Keratinocyte (primary cell): ENCODE measurements around the gene TBC1D2. TPM values are rescaled to one million over a fixed set of nuclear protein-coding genes. Genes with fewer than 3 reads are reported as not detected.
"Not testable (repeated sequence)": the region's sequence is repeated elsewhere in the genome, so short reads cannot be mapped to it uniquely, and the experiment has no call there.

Source experiments
- DNase-seq: peaks from one replicate; pipeline ENCODE4 v3.0.0-alpha.2; 2011; ENCODE audit warnings: low read depth, missing footprints, low spot score
- FAIRE-seq: peaks from 2 replicates; lab custom pipeline; 2011; peaks lifted over from hg19 to GRCh38; lab: Jason Lieb, UNC
- H2AFZ ChIP-seq: 2 replicates; pipeline ENCODE4 v1.6.0; 2012; ENCODE audit warnings: low read length, control low read depth, inconsistent platforms; ENCODE audit not compliant: control insufficient read depth
- H3K27ac ChIP-seq: 2 replicates; pipeline ENCODE4 v1.5.1; 2011; ENCODE audit warnings: low read length; ENCODE audit not compliant: control insufficient read depth, insufficient read depth
- H3K27me3 ChIP-seq: 3 replicates; pipeline ENCODE4 v1.6.0; 2011; ENCODE audit warnings: low read length; ENCODE audit not compliant: control insufficient read depth, insufficient read depth; ENCODE audit errors: extremely low read depth
- H3K36me3 ChIP-seq, 2 experiments: 2 replicates in 1 of 2; 3 replicates in 1 of 2; pipeline ENCODE4 v1.5.1; 2011; ENCODE audit warnings: low read length in 2 of 2, mild to moderate bottlenecking in 1 of 2; ENCODE audit not compliant: control insufficient read depth in 2 of 2, insufficient read depth in 2 of 2; ENCODE audit errors: extremely low read depth in 1 of 2
- H3K4me1 ChIP-seq: 3 replicates; pipeline ENCODE4 v1.5.1; 2011; ENCODE audit warnings: low read length; ENCODE audit not compliant: control insufficient read depth, insufficient read depth; ENCODE audit errors: extremely low read depth
- H3K4me2 ChIP-seq: 3 replicates; pipeline ENCODE4 v1.6.0; 2011; ENCODE audit warnings: low read depth, low read length; ENCODE audit not compliant: control insufficient read depth, insufficient read depth; ENCODE audit errors: extremely low read depth
- H3K4me3 ChIP-seq, 3 experiments: fragments of 200-600 bp in 1 of 3; sonication (generic) in 1 of 3; 2 replicates in 2 of 3; 3 replicates in 1 of 3; pipeline ENCODE4 v1.5.1; 2011 to 2016; ENCODE audit warnings: low read length in 3 of 3, mild to moderate bottlenecking in 3 of 3, control low read depth in 2 of 3, inconsistent platforms in 1 of 3, low read depth in 1 of 3, mixed read lengths in 1 of 3, mixed run types in 1 of 3, moderate library complexity in 1 of 3; ENCODE audit not compliant: control insufficient read depth in 2 of 3, insufficient read depth in 2 of 3; ENCODE audit errors: extremely low read depth in 1 of 3
- H3K79me2 ChIP-seq: 2 replicates; pipeline ENCODE4 v1.6.0; 2012; ENCODE audit warnings: low read length; ENCODE audit not compliant: control insufficient read depth, insufficient read depth
- H3K9ac ChIP-seq: 3 replicates; pipeline ENCODE4 v1.6.0; 2011; ENCODE audit warnings: low read length; ENCODE audit not compliant: control insufficient read depth, insufficient read depth; ENCODE audit errors: extremely low read depth
- H3K9me1 ChIP-seq: 3 replicates; pipeline ENCODE4 v1.6.0; 2011; ENCODE audit warnings: low read length; ENCODE audit not compliant: control insufficient read depth, insufficient read depth; ENCODE audit errors: extremely low read depth
- H3K9me3 ChIP-seq: 2 replicates; pipeline ENCODE4 v1.5.1; 2012; ENCODE audit warnings: low read depth, low read length; ENCODE audit not compliant: control insufficient read depth
- H4K20me1 ChIP-seq: 3 replicates; pipeline ENCODE4 v1.6.0; 2011; ENCODE audit warnings: low read length; ENCODE audit not compliant: control insufficient read depth, insufficient read depth; ENCODE audit errors: extremely low read depth
- CTCF ChIP-seq, 3 experiments: IDR thresholded peaks in 1 of 3; conservative IDR thresholded peaks in 1 of 3; optimal IDR thresholded peaks in 1 of 3; 2 replicates in 2 of 3; 3 replicates in 1 of 3; pipeline versions ENCODE3 to v1.5.1; 2011; ENCODE audit warnings: low read length in 3 of 3, mild to moderate bottlenecking in 3 of 3, moderate library complexity in 2 of 3, control low read depth in 1 of 3, inconsistent platforms in 1 of 3; ENCODE audit not compliant: insufficient read depth in 2 of 3; ENCODE audit errors: extremely low read depth in 1 of 3
- EZH2 ChIP-seq: IDR thresholded peaks from one replicate; pipeline ENCODE4 v1.6.1; 2012; ENCODE audit warnings: inconsistent platforms, mild to moderate bottlenecking, low read length, moderate library complexity
- dilution Hi-C: fragments of 300-500 bp; cut with MboI; formaldehyde crosslinking; loops from one replicate; pipeline ENCODE4 v1.7.0; 2020; ENCODE audit warnings: low sequenced_read_pairs; ENCODE audit not compliant: extremely low pct_ligation_motif_present
- polyA plus RNA-seq, 5 experiments: library from polyadenylated mRNA; depleted of rRNA in 3 of 5; stranded (reverse) in 3 of 5; stranded (forward) in 1 of 5; unstranded in 1 of 5; fragments of >200 nt; gene quantifications; 1 replicate in 1 of 5; 2 replicates in 3 of 5; 3 replicates in 1 of 5; pipeline versions ENCODE4 v1.2.1 to v1.2.3, GENCODE V29; 2011 to 2012; ENCODE audit warnings: missing spikeins in 2 of 5, low read depth in 1 of 5, low replicate concordance in 1 of 5

TBC1D2 gene
- polyA plus RNA-seq, 1 donor (not counting 4 experiments of a cell fraction or from before 2014, with no cell fraction given): 59.2 TPM

- H3K9me3 ChIP-seq, H2AFZ ChIP-seq, H3K9ac ChIP-seq, dilution Hi-C loops, H3K4me1 ChIP-seq, DNase-seq, H3K4me2 ChIP-seq, FAIRE-seq, H4K20me1 ChIP-seq, H3K9me1 ChIP-seq, H3K36me3 ChIP-seq, H3K27ac ChIP-seq, H3K79me2 ChIP-seq, H3K27me3 ChIP-seq, H3K4me3 ChIP-seq: not testable (repeated sequence)
Observed at GRCh38 chr9:98267556-98267955, 12.1 kb upstream of the TBC1D2 start.

DNA sequence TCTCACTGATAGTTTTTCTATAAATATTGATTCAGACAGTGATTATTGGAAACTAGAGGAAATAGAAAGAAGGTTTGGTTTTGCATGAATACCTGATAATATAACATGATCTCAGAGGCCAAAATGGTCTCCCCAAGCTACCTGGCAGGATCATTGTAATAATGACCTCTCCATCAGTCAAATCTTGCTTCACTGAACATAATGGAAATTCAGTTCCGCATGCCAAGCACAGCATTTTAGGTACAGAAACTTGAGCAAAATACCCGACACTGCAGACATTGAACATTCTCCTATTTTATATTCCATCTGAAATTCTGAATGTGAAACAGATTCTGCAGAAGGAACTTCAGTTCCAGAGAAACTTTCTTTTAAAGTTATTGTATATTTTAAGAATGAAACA is 9.1 kb upstream of the TBC1D2 start:
- no peaks in the 10 kb centered on the region for H3K9me1 ChIP-seq
- no peak for FAIRE-seq
- H3K27ac ChIP-seq: no peak overlapping the region
- TF ChIP-seq EZH2: no peak
- no peak for TF ChIP-seq CTCF (optimal IDR thresholded peaks at IDR 0.05 in 1 of 3, IDR thresholded peaks at IDR 0.05 in 1 of 3, conservative IDR thresholded peaks at IDR 0.05 in 1 of 3; ENCODE audit: extremely low read depth in 1 of 3, insufficient read depth in 2 of 3, low read length in 3 of 3)
- no peaks in the 10 kb centered on the region for H3K4me1 ChIP-seq
- H2AFZ ChIP-seq: no peak overlapping the region
- H3K4me3 ChIP-seq: no peak overlapping the region
- dilution Hi-C loops: no loop called here
- H4K20me1 ChIP-seq: no peaks in the 10 kb centered on the region
- DNase-seq: no peak
- no peak overlapping the region for H3K9ac ChIP-seq
- H3K79me2 ChIP-seq: no peaks in the 10 kb centered on the region
- H3K9me3 ChIP-seq: no peaks in the 10 kb centered on the region
- H3K36me3 ChIP-seq: no peaks in the 10 kb centered on the region
- H3K27me3 ChIP-seq: no peaks in the 10 kb centered on the region
- H3K4me2 ChIP-seq: no peak overlapping the region
